ENCODE data around the gene E2F2. TPM values are rescaled to one million over a fixed set of nuclear protein-coding genes. Genes with fewer than 3 reads are reported as not detected.

Gene E2F2
- total RNA-seq, 6 donors from 2014 or later, result 0.69 to 1.9 (median 1.1) TPM

DNA sequence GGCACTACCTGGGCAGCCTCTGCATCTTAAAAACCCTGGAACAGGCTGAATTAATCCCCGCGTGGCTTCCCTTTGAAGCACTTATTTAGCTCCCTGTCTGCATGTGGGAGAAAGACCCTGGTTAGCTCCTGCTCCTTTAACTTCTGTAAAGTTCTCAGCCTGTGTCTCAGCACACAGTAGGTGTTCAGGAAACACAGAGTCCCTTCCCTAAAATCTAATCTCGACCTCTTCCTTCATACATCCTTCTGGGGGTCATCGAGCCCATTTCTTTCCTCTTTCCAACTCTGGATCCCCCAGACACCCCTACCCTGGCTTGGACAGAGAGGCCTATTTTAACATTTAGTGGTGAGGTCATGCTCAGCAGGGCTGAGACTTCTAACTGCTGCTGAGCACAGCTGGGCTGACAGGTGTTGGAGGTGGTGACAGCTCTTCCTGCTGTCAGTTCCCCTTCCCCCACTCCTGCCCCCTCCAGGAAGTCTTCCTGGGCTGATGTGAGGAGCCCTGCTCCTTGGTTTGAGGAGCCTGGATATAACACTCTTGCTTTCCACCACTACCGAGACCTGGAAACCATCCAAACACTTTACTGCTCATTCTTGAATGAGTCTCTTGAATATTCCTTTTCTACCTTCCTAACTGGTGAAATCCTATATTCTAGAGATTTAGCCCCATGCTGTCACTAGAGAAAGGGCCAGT lies 5.3 kb downstream of the E2F2 start:
- Histone ChIP-seq H3K4me1 (peaks cover 19 to 57% (median 47%) of the 10 kb centered on the region in 4 donors), H3K36me3 (no peaks in the 10 kb centered on the region), H3K27me3 (no peaks in the 10 kb centered on the region), H3K9me3 (no peaks in the 10 kb centered on the region), H3K27ac (peak overlapping the region in 2 of 4 donors; percentile 34 to 69), H3K4me3 (no peak overlapping the region)
- ATAC-seq (ENCODE audit: low FRiP score in 2 of 2), result no peak
- TF ChIP-seq POLR2A (IDR thresholded peaks at IDR 0.05) (no peak), EP300 (IDR thresholded peaks at IDR 0.05) (no peak), CTCF (IDR thresholded peaks at IDR 0.05) (no peak), POLR2AphosphoS5 (IDR thresholded peaks at IDR 0.05) (no peak)
- no peak for DNase-seq
- 63 to 74% methylated on average over 5 of the region's 5 CpGs for WGBS, 2 donors

- peaks cover 12 to 48% (median 38%) of the 10 kb centered on the region in 4 donors for H3K4me1 ChIP-seq
Measured at GRCh38 chr1:23524716-23525401, 6.2 kb downstream of the E2F2 start.

DNA sequence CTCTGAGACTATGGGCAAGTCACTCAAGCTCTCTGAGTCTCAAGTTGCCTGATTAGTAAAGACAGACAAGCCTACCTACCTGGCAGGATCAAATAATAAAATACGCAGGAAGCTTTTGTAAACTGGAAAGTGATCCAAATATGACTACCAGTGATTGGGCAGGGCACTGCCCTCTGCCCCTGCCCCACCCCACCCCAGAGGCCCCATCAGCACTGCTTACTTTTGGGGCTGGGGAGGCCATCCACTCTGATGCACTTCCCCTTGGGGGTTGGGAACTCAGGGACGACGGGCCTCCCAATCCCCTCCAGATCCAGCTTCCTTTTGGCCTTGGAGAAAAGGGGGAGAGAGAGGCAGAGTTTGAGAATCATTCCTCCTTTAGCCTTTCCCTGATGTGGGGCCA lies 6.9 kb downstream of the E2F2 start:
- DNase-seq (no peak), ATAC-seq (ENCODE audit: low FRiP score in 2 of 2) (no peak)
- WGBS, 2 donors, result 67 to 83% methylated on average over 1 to 3 of the region's 3 CpGs
- H3K36me3 ChIP-seq, result no peaks in the 10 kb centered on the region
- H3K27me3 ChIP-seq, result no peaks in the 10 kb centered on the region
- peaks cover 11 to 41% (median 33%) of the 10 kb centered on the region in 4 donors for H3K4me1 ChIP-seq
- TF ChIP-seq POLR2A (IDR thresholded peaks at IDR 0.05) (no peak), CTCF (IDR thresholded peaks at IDR 0.05) (no peak), POLR2AphosphoS5 (IDR thresholded peaks at IDR 0.05) (no peak), EP300 (IDR thresholded peaks at IDR 0.05) (no peak)
- peak overlapping the region in 3 of 4 donors; percentile 34 to 69 (median 56) for H3K27ac ChIP-seq
- H3K4me3 ChIP-seq, result no peak overlapping the region
- no peaks in the 10 kb centered on the region for H3K9me3 ChIP-seq

More at GRCh38 chr1:23524716-23525401, 6.2 kb downstream of the E2F2 start:
- peak in 1 of 2 donors; percentile 28 for DNase-seq
- no peak for TF ChIP-seq CTCF (IDR thresholded peaks at IDR 0.05)
- no peak for TF ChIP-seq POLR2A (IDR thresholded peaks at IDR 0.05)
- no peak for TF ChIP-seq POLR2AphosphoS5 (IDR thresholded peaks at IDR 0.05)
- TF ChIP-seq EP300 (IDR thresholded peaks at IDR 0.05), result no peak
- H3K36me3 ChIP-seq, result no peaks in the 10 kb centered on the region
- WGBS, 2 donors, result 37 to 41% methylated on average over 3 to 8 of the region's 9 CpGs
- no peak for ATAC-seq (ENCODE audit: low FRiP score in 2 of 2)
- H3K9me3 ChIP-seq, result no peaks in the 10 kb centered on the region
- H3K4me3 ChIP-seq, result no peak overlapping the region
- H3K27ac ChIP-seq, result peak overlapping the region in 3 of 4 donors; percentile 34 to 69 (median 56)
- no peaks in the 10 kb centered on the region for H3K27me3 ChIP-seq

DNA sequence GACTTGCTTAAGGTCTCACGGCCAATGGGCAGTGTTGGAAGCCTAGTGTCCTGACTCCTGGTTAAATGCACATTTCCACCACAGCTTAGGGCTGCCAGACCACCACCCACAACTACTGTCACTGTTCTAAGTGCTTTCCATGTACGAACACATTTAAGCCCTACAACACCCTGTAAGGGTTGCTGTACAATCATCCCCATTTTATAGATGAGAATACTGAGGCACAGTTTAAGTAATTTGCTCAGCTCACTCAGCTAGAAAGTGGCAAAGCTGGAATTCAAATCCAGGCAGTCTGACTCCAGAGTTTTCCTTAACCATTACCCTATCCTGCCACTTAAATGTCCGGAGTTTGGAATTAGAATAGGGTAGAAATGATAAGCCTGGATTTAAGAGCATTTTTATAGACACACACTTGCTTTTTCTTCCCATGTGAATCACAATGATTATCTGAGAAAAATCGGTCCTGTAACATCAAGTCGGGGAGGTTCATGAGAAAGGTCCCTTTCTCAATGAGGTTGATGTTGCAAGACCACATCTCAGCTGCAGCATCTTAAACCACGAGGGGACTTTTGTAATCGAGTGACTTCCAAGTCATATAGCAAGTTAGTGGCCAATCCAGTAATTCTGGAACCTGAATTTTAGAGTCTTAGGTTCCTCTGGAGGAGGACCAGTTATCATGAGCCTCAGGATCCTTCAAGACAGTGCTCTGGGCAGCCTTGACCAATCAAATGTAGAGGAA lies 8.6 kb downstream of the E2F2 start:
- peak in 1 of 4 donors; percentile 36 for TF ChIP-seq EP300 (IDR thresholded peaks at IDR 0.05)
- TF ChIP-seq CTCF (IDR thresholded peaks at IDR 0.05), result no peak
- TF ChIP-seq POLR2AphosphoS5 (IDR thresholded peaks at IDR 0.05), result no peak
- no peak for TF ChIP-seq POLR2A (IDR thresholded peaks at IDR 0.05)
- Histone ChIP-seq H3K4me3 (no peak overlapping the region), H3K27me3 (no peaks in the 10 kb centered on the region), H3K4me1 (peaks cover 0 to 28% (median 18%) of the 10 kb centered on the region in 4 donors), H3K9me3 (no peaks in the 10 kb centered on the region), H3K36me3 (no peaks in the 10 kb centered on the region), H3K27ac (peak overlapping the region in 1 of 4 donors; percentile 59)
- WGBS, 2 donors, result 63 to 78% methylated on average over 7 of the region's 7 CpGs
- no peak for ATAC-seq (ENCODE audit: low FRiP score in 2 of 2)
- DNase-seq, result peak in 1 of 2 donors; percentile 40
